ENCODE data around the gene SYT13. TPM values are rescaled to one million over a fixed set of nuclear protein-coding genes. Genes with fewer than 3 reads are reported as not detected.

Gene SYT13
- polyA plus RNA-seq, 1 donor (not counting 4 experiments of a cell fraction or from before 2014, with no cell fraction given), result not detected

GRCh38 chr11:45324459-45324858, 38.3 kb upstream of the SYT13 start:
- H3K79me2 ChIP-seq (ENCODE audit: control insufficient read depth, insufficient read depth, low read length), result no peaks in the 10 kb centered on the region
- no peak overlapping the region for H3K27ac ChIP-seq (ENCODE audit: control insufficient read depth, insufficient read depth, low read length)
- H3K9ac ChIP-seq (ENCODE audit: control insufficient read depth, extremely low read depth, insufficient read depth, low read length), result no peak overlapping the region
- H3K36me3 ChIP-seq (ENCODE audit: control insufficient read depth in 2 of 2, extremely low read depth in 1 of 2, insufficient read depth in 2 of 2, low read length in 2 of 2), result no peaks in the 10 kb centered on the region
- H3K4me1 ChIP-seq (ENCODE audit: control insufficient read depth, extremely low read depth, insufficient read depth, low read length), result no peaks in the 10 kb centered on the region
- dilution Hi-C loops (cut with MboI; ENCODE audit: extremely low pct_ligation_motif_present, low sequenced_read_pairs), result no loop called here
- FAIRE-seq (no peak), DNase-seq (ENCODE audit: low read depth, low spot score) (no peak)
- no peaks in the 10 kb centered on the region for H3K9me3 ChIP-seq (ENCODE audit: control insufficient read depth, low read depth, low read length)
- H3K9me1 ChIP-seq (ENCODE audit: control insufficient read depth, extremely low read depth, insufficient read depth, low read length), result no peaks in the 10 kb centered on the region
- TF ChIP-seq EZH2 (IDR thresholded peaks at IDR 0.05; ENCODE audit: low read length) (no peak), CTCF (optimal IDR thresholded peaks at IDR 0.05 in 1 of 3, IDR thresholded peaks at IDR 0.05 in 1 of 3, conservative IDR thresholded peaks at IDR 0.05 in 1 of 3; ENCODE audit: extremely low read depth in 1 of 3, insufficient read depth in 2 of 3, low read length in 3 of 3) (no peak)
- H3K4me3 ChIP-seq (ENCODE audit: control insufficient read depth in 2 of 3, extremely low read depth in 1 of 3, insufficient read depth in 2 of 3, low read depth in 1 of 3, low read length in 3 of 3), result no peak overlapping the region
- peaks cover 28% of the 10 kb centered on the region for H3K27me3 ChIP-seq (ENCODE audit: control insufficient read depth, extremely low read depth, insufficient read depth, low read length)
- H4K20me1 ChIP-seq (ENCODE audit: control insufficient read depth, extremely low read depth, insufficient read depth, low read length), result no peaks in the 10 kb centered on the region
- no peak overlapping the region for H2AFZ ChIP-seq (ENCODE audit: control insufficient read depth, low read length)
- H3K4me2 ChIP-seq (ENCODE audit: control insufficient read depth, extremely low read depth, insufficient read depth, low read depth, low read length), result no peak overlapping the region

- no peaks in the 10 kb centered on the region for H3K9me1 ChIP-seq (ENCODE audit: control insufficient read depth, extremely low read depth, insufficient read depth, low read length)
- H3K9ac ChIP-seq (ENCODE audit: control insufficient read depth, extremely low read depth, insufficient read depth, low read length), result no peak overlapping the region
- FAIRE-seq (no peak), DNase-seq (ENCODE audit: low read depth, low spot score) (no peak)
- dilution Hi-C loops (cut with MboI; ENCODE audit: extremely low pct_ligation_motif_present, low sequenced_read_pairs), result no loop called here
- H3K27ac ChIP-seq (ENCODE audit: control insufficient read depth, insufficient read depth, low read length), result no peak overlapping the region
- no peak overlapping the region for H2AFZ ChIP-seq (ENCODE audit: control insufficient read depth, low read length)
- no peaks in the 10 kb centered on the region for H4K20me1 ChIP-seq (ENCODE audit: control insufficient read depth, extremely low read depth, insufficient read depth, low read length)
- peaks cover 24% of the 10 kb centered on the region for H3K27me3 ChIP-seq (ENCODE audit: control insufficient read depth, extremely low read depth, insufficient read depth, low read length)
- TF ChIP-seq EZH2 (IDR thresholded peaks at IDR 0.05; ENCODE audit: low read length), result no peak
- H3K4me2 ChIP-seq (ENCODE audit: control insufficient read depth, extremely low read depth, insufficient read depth, low read depth, low read length), result no peak overlapping the region
- H3K9me3 ChIP-seq (ENCODE audit: control insufficient read depth, low read depth, low read length), result no peaks in the 10 kb centered on the region
- no peak overlapping the region for H3K4me3 ChIP-seq (ENCODE audit: control insufficient read depth in 2 of 3, extremely low read depth in 1 of 3, insufficient read depth in 2 of 3, low read depth in 1 of 3, low read length in 3 of 3)
- H3K36me3 ChIP-seq (ENCODE audit: control insufficient read depth in 2 of 2, extremely low read depth in 1 of 2, insufficient read depth in 2 of 2, low read length in 2 of 2), result no peaks in the 10 kb centered on the region
- no peaks in the 10 kb centered on the region for H3K4me1 ChIP-seq (ENCODE audit: control insufficient read depth, extremely low read depth, insufficient read depth, low read length)
- no peaks in the 10 kb centered on the region for H3K79me2 ChIP-seq (ENCODE audit: control insufficient read depth, insufficient read depth, low read length)
Measured at GRCh38 chr11:45323601-45324249, 37.6 kb upstream of the SYT13 start.

Measured in keratinocyte (primary cell).